GM19193 (cell line): ENCODE data around the gene SERPINE2.

ENCODE experiments used
- POLR2A ChIP-seq: IDR thresholded peaks from 4 replicates; pipeline ENCODE4 v1.6.1; 2011; ENCODE audit not compliant: insufficient read depth, insufficient read length; ENCODE audit errors: extremely low read depth

Gene SERPINE2

GRCh38 chr2:223944703-223945531 is 94.2 kb downstream of the SERPINE2 start, which contains the start of gene WDFY1:
TSS of gene WDFY1 (minus strand) at chr2:223945335. CDS start at chr2:223945284, 51 bp downstream.
- TF ChIP-seq POLR2A = peak; percentile 89

- TF ChIP-seq POLR2A = peak; percentile 14
Observed at GRCh38 chr2:223944166-223944702, 94.9 kb downstream of the SERPINE2 start.

GRCh38 chr2:223943561-223944008 is 95.5 kb downstream of the SERPINE2 start:
- no peak for TF ChIP-seq POLR2A

GRCh38 chr2:223943135-223943534 is 96.0 kb downstream of the SERPINE2 start:
- TF ChIP-seq POLR2A = no peak

GRCh38 chr2:223941579-223942277 is 97.4 kb downstream of the SERPINE2 start:
- TF ChIP-seq POLR2A = no peak

GRCh38 chr2:223937535-223937934 is 101.6 kb downstream of the SERPINE2 start:
- no peak for TF ChIP-seq POLR2A

- no peak for TF ChIP-seq POLR2A
Observed at GRCh38 chr2:223936862-223937326, 102.2 kb downstream of the SERPINE2 start.

GRCh38 chr2:223935459-223936125 is 103.5 kb downstream of the SERPINE2 start:
- TF ChIP-seq POLR2A = no peak

- no peak for TF ChIP-seq POLR2A
Observed at GRCh38 chr2:223934870-223935269, 104.2 kb downstream of the SERPINE2 start.

- TF ChIP-seq POLR2A = no peak
Observed at GRCh38 chr2:223932816-223933800, 106.0 kb downstream of the SERPINE2 start.

- TF ChIP-seq POLR2A = no peak
Observed at GRCh38 chr2:223930103-223930976, 108.7 kb downstream of the SERPINE2 start.

GRCh38 chr2:223929571-223930102 is 109.4 kb downstream of the SERPINE2 start:
- no peak for TF ChIP-seq POLR2A

GRCh38 chr2:223928113-223929006 is 110.7 kb downstream of the SERPINE2 start:
- TF ChIP-seq POLR2A = no peak
